COLO668 (cell line): ENCODE results near the gene BCAP31.
"Not testable (repeated sequence)": the region's sequence is repeated elsewhere in the genome, so short reads cannot be mapped to it uniquely, and the experiment has no call there.

ENCODE experiments used
- DNase-seq: peaks from one replicate; lab custom pipeline; 2025; ENCODE audit not compliant: unreplicated experiment; lab: John Stamatoyannopoulos, UW

The BCAP31 gene

DNA sequence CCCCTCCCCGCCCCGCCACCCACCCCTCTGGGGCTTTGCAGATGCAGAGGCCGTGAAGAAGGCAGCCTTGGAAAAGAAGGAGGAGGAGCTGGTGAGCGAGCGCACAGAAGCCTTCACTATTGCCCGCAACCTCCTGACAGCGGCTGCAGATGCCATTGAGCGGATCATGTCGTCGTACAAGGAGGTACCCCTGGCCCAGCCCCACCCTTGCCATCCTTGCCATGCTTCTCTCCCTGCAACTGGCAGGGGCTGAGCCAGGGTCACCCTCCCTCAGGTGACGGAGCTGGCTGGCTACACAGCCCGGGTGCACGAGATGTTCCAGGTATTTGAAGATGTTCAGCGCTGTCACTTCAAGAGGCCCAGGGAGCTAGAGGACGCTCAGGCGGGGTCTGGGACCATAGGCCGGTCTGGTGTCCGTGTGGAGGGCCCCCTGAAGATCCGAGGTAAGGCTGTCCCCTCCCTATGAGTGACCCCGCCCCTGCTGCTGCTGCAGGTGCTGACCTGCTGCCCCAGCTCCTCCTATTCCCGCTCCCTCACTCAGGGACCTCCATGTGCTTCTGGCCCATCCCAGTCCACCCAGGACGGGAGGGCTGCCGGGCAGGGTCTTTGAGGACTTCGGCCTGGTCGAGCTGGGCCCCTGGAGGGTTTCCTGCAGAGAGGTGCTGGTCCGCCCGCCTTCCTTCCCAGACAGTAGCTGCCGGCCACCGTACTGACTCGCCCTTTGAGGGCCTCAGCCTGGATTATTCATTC, 12.1 kb upstream of the BCAP31 start:
- no peak for DNase-seq

DNA sequence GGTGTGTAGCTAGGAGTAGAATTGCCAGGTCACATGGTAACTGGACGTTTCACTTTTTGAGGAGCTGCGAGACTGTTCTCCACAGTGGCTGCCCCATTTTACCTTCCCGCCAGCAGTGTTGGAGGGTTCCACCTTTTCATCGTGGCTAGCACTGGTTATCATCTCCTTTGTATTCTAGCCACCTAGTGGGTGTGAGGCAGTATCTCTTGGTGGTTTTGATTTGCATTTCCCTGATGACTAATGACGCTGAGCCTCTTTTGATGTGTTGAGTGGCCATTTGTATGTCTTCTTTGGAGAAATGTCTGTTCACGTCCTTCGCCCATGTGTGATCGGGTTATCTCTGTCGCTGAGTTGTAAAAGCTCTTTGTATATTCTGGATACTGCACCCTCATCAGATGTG, 11.1 kb upstream of the BCAP31 start:
- DNase-seq, result no peak

DNA sequence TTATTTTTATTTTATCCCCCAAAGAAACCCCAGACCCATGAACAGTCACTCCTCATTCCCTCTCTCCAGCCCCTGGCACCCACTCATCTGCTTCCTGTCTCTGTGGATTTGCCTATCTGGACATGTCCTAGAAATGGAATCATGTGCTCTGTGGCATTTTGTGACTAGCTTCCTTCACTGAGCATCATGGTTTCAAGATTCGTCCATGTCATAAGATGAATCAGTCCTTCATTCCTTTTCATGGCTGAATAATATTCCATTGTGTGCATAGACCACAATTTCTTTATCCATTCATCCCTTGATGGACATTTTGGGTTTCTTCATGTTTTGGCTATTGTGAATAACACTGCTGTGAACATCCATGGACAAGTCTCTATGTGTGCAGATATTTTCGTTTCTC, 10.7 kb upstream of the BCAP31 start:
- DNase-seq, result no peak

DNA sequence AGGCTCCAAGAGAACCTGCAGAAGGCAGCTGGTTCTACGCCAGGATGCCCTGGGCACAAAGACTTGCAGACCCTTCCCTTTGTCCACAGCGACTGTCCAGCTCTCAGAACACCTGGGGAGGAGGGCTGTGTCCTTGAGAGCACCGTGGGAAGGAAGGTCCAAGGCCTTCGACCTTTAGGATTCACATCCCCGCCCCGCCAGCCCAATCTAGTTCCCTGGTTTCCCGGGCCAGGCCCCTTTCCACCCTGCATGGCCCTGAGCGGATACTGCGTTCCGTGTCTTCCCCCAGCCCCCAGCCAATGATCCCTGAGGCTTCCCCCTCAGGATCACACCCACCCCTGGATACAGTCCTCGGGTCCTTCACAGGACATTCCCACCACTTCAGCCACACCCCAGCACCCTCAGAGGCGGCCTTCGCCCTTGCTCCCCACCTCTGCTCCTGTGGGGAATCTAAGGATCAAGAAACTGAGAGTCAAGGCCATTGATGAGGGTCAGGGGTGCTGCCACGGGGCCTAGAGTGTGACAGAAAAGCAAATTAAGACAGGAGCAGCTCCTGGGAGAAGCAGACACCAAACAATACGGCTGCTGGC, 9.6 kb upstream of the BCAP31 start:
- DNase-seq, result no peak

DNA sequence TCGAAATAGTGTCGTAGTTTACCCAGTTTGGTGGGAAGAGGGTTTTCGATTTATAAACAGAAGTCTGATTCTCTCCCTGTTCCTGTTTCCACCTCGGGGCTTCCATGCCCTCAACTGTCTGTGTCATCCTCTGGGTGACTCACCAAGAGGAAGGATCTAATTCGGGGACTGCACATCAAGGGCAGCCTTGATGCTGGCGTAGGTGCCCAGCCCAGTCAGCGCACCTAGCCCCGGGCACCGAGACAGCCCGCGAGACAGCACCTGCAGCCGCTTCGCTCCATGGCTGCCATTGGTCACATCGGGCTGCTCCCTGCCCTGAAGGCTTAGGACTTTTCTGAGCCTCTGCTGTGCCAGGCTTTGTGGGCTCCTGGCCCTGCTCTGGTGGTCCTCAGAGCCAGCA, 8.2 kb upstream of the BCAP31 start:
- no peak for DNase-seq

DNA sequence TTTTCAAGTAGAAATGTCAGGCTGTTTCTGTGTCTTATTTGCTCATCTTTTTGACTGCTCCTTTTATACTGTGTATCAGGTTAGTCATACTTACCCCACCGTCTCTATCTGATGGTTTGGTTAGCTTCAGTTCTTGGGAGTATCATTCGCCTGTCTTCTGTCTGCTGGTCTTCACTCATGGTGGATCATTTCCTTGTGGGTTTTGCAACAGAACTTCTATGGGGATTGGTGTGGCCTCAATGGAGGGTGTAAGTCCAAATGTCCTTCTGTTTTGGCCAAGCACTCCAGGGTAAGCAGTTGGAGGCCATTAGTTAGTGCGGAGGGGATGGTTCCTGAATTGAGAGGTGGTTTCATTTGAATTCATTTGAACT, 7.6 kb upstream of the BCAP31 start:
- DNase-seq, result no peak

DNA sequence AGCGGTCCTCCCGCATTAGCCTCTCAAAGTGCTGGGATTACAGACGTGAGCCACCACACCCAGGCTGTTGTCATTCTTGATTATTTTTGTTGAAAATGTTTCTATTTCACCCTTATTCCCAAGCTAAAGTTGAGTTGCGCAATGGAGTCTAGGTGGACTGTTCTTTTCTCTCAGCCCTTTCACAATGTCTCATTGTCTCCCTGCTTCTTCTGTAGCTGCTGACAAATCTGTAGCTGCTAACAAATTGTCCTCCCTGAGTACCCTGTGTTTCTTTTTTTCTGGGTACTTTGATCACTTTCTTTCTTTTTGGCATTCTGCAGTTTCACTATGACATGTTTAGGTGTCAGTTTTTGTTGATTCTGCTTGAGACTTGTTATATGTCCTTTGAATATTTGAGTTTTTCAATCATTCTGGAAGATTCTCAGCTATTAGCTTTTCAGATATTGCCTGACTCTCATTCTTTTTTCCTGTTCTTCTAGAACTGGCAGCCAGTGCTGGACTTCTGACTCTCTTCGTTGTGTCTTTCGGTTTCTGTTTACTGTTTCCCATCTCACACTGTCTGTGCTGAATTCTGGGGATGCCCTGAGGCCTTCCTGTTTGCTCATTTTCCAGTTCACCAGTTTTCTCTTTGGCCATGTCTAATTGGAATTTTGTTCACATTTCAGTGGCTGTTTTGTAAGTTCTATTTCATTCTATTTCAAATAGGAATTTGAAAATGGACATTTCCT, 7.1 kb upstream of the BCAP31 start:
- DNase-seq, result no peak

DNA sequence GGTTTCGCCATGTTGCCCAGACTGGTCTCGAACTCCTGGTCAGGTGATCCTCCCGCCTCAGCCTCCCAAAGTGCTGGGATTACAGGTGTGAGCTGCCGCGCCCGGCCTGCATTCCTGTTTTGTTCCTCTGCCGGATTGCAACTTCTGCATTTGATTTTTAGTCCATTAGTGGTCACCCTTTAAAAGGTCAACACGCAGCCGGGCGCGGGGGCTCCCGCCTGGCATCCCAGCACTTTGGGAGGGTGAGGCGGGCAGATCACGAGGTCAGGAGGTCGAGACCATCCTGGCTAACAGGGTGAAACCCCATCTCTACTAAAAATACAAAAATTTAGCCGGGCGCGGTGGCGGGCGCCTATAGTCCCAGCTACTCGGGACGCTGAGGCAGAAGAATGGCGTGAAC, 5.9 kb upstream of the BCAP31 start:
- not testable (repeated sequence) for DNase-seq

DNA sequence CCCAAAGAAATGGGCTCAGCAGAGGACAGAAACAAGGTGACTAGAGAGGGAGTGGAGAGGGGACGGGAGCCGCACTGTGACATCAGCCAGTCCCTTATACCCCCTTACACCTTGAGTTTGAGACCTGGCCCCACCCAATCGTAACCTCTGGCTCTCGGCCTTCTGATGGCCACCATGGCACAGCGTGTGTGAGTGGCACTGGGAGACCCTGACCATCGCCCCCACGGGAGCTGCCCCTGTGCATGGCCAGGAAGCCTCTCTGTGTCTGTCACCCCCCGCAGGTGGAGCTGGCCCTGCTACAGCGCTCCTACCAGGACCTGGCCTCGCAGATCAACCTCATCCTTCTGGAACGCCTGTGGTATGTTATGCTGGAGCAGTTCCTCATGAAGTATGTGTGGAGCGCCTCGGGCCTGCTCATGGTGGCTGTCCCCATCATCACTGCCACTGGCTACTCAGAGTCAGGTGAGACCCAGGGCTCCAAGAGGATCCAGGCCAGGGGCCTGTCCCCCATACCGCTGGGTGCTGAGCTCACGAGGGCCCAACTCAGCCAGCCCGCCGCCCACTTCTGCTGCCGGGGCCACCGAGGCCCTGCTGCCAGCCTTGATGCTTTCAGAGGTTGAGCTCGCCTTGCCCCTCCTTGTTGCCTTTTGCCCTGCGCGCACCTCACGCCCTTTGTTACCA, 4.9 kb upstream of the BCAP31 start:
- DNase-seq, result no peak

DNA sequence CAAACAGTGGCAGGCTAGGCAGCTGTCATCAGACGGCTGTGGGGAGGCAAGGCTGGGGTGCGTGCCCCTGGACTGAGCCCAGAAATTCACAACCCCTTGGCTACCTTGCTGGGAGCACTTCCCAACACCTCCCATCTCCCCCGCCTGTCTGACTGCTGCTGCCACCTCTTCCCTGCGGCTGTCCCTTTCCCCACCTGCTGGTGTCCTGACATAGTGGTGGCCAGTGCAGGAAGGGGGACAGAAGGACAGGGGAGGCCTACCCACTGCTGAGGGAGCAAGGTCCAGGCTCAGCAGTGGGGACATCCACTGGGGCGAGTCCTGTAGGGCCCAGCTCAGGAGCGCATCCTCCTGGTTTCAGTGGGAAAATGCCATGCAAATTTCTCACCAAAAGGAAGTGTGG, 3.9 kb upstream of the BCAP31 start:
- DNase-seq, result no peak

DNA sequence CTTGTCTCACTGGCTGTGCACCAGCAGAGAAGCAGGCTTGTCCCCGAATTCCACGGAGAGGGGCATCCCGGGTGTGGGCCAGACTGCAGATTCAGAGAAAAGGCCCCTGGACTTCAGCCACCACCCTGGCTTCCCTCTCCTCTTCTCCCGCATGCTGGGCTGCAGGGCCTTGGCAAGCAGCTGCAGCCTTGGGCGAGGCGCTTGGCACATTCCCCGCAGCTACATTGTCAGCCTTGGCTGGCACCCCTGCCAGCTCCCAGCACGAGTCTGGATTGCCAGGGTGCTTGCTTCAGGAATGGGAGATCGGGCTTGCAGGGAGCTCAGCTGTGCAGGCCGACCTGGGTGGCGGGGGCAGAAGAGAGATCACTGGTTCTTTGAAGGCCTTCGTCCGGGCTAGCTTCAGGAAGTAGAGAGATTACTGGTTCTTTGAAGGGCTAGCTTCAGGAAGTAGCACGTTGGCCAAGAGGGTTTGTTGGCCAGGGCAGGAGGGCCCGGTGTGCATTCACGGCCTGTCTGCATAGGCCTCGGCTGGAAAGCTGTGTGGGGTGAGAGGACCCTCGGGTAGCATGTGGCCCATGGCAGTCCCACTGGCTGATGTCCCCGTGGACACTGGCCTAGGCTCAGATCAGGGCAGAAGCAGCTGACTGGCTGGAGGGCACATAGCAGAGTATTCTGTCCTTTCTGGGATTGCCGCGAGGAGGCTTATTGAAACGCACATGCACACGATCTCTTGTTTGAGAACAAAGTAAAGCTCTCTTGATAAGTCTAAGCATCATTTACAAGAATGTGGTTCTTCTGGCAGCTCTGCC, 3.1 kb upstream of the BCAP31 start:
- peak; percentile 31 for DNase-seq

DNA sequence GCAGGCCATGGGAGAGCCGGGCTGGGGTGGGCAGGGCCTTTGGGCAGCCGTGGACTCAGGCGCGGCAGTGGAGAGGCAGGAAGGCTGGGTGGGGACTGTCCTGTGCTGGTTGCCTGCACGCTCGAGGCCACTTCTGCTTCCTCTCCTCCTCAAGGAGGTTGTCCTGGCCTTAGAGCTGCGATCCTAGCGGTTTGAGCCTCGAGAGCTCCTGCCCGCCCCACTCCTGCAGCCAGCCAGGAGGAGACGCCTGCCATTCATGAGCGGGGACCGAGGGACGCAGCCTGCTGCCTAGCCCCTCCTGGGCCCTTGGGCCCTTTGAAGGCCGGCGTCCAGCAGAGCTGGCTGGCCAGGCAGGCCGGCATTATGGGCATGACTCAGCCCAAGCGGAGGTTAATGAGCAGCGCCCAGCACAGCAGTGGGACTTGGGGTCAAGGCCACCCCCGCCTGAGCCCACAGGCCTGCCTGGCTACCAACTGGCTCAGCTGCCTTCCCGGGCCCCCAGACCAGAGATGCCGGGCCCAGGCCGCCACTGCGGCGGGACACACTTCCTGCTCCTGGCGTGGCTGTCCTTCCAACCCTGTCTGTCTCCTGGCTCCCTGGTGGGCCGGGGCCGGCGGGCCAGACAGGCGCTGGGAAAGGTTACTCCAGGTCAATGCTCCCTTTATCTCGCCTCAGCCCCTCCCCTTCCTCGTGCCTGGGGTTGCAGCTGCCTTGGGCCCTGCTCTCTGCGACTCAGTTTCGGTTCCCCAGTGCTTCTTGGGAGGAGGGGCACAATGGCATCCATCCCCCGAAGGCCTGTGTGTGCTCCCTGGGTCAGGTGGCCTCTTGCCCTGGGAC, 2.3 kb upstream of the BCAP31 start:
- DNase-seq, result peak; percentile 64

DNA sequence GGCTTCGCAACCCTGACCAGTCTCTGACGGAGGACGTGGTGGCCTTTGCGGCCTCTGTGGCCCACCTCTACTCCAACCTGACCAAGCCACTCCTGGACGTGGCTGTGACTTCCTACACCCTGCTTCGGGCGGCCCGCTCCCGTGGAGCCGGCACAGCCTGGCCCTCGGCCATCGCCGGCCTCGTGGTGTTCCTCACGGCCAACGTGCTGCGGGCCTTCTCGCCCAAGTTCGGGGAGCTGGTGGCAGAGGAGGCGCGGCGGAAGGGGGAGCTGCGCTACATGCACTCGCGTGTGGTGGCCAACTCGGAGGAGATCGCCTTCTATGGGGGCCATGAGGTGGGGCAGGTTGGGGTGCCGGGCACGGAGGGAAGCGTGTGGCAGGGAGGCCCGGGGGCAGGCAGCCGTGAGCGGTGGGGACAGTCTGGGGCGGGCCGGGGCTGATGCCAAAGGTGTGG, 1.7 kb upstream of the BCAP31 start:
- no peak for DNase-seq

DNA sequence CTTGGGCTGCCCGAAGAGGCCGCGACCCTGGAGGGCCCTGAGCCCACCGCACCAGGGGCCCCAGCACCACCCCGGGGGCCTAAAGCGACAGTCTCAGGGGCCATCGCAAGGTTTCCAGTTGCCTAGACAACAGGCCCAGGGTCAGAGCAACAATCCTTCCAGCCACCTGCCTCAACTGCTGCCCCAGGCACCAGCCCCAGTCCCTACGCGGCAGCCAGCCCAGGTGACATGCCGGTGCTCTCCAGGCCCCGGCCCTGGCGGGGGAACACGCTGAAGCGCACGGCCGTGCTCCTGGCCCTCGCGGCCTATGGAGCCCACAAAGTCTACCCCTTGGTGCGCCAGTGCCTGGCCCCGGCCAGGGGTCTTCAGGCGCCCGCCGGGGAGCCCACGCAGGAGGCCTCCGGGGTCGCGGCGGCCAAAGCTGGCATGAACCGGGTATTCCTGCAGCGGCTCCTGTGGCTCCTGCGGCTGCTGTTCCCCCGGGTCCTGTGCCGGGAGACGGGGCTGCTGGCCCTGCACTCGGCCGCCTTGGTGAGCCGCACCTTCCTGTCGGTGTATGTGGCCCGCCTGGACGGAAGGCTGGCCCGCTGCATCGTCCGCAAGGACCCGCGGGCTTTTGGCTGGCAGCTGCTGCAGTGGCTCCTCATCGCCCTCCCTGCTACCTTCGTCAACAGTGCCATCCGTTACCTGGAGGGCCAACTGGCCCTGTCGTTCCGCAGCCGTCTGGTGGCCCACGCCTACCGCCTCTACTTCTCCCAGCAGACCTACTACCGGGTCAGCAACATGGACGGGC, 1.0 kb upstream of the BCAP31 start:
- peak; percentile 68 for DNase-seq

DNA sequence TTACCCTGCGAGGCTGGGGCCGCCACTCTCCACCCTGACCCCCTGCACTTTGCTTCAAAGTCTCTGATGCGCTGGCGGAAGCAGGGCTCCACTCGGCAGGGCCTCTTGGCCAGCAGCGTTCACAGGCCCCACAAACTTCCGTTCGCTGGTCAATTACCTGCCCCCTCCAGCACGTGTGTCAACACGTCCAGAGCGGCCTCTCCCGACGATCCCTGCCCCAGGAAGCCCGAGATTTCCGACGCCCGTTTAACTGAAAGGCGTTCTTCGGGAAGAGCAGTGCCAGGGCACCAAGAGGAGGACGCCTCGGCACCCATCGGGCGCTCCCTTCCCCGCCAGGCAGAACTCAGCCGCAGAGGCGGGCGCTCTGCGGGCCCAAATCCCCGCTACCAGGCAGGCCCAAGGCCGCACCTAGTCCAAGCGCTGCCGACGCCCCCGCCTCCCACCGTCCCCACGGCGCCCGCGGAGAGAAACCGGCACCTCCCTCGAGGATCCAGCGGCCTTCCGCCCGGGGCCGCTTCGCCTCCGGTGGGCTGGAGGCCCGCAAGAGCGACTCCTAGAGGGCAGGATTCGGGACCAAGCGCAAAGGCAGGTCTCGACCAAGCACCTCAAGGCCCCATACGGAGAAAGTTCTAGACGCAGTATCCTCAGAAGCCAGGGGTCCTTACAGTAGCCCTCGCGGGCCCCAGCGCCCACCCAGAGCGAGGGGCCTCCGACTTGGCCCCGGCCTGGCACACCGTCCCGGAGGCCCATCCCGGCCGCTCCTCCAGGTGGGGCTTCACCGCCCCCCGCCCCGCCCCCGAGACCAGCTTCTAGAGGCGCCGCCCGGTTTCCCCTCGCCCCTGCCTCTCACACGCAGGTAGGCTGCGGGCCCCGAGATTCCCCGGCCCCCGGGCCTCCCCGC, 586 bp downstream of the BCAP31 start:
- peak; percentile 74 for DNase-seq

DNA sequence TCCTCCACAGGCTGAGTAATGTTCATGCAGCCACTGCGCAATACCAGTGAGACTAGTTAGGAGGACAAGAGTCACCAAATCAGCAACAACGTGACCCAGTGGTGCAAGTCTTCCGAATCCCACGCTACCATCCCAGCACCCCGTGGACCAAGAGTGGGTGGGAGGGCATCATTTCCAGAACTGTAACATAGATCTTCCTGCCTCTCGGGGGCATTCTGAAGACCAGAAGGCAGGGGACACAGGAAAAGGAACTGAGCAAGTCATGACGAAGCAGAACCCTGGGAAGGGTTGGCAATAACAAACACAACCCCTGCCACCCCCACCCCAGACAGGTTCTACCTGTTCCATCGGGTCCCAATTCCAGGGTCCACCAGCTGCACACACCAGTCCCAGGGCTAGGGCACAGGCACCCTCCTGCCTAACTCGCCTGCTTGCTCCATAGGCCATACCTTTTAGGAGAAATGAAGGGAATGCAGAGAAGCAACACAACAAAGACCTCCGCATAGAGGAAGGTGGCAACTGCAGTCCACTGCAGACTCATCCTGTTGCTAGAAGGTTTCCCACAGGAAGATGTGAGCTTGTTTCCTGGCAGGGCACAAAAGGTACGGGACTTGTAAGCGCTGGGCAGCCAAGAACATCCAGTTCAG, 1.4 kb downstream of the BCAP31 start:
- DNase-seq, result peak; percentile 17

DNA sequence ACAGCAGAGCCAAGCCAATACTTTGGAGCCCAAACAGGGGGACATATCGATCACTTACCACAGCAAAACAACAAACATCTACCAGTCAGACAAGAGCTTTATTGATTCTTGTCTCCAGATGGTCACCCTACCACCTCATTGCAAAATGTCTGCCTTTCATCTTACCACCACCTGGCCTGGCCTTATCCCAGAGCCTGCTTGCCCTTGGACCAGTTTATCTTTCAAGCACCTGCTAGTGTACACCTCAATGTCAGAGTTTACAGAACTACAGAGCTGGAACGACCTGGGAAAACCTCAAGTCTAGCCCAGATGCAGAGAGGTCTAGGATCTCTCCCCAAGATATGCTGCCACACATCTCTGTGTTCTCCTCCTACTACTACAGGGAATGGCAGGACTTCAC, 4.5 kb downstream of the BCAP31 start:
- no peak for DNase-seq

DNA sequence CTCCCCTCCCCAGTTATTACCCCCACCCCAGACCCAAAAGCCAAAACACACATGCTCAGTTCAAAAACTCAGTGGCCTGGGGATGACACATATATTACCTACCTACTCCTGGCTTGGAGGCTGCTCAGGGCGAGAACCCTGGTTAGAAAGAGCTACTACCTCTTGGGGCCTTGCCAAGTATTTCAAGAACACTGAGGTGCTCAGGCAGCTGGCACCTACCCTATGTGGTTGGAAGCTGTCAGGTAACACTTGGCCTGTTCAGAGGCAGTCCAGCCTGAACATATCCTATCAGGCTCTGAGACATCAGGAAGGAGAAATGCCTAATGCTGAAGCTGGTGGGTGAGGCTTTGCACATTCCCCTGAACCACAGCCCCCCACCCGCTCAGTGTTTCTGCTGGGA, 4.9 kb downstream of the BCAP31 start:
- no peak for DNase-seq
